ENCODE data around the gene LPAR3.

DNA sequence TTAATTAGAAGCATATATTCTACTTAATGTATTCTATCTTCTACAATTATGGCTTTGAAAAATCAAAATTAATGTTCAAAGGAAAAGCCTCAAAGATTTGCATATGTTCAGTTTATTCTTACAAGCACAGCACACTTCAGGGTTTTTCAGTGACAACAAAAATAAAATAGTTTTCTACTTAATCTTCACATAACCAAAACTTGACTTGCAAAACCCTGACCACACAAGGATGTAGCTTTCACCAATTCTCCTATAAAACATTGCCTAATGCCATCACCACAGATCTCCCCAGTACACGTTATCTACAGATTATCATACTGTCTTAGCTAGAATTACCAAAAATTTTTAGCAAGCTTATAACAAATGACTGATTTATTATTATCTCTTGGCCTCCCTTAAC lies 23.3 kb downstream of the LPAR3 start:
- TF ChIP-seq, protein P1, sequence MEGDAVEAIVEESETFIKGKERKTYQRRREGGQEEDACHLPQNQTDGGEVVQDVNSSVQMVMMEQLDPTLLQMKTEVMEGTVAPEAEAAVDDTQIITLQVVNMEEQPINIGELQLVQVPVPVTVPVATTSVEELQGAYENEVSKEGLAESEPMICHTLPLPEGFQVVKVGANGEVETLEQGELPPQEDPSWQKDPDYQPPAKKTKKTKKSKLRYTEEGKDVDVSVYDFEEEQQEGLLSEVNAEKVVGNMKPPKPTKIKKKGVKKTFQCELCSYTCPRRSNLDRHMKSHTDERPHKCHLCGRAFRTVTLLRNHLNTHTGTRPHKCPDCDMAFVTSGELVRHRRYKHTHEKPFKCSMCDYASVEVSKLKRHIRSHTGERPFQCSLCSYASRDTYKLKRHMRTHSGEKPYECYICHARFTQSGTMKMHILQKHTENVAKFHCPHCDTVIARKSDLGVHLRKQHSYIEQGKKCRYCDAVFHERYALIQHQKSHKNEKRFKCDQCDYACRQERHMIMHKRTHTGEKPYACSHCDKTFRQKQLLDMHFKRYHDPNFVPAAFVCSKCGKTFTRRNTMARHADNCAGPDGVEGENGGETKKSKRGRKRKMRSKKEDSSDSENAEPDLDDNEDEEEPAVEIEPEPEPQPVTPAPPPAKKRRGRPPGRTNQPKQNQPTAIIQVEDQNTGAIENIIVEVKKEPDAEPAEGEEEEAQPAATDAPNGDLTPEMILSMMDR (conservative IDR thresholded peaks at IDR 0.05) = no peak
- no peak for TF ChIP-seq EZH2 (IDR thresholded peaks at IDR 0.05; ENCODE audit: low read depth)

Measured in PC-9 (cell line).